CMK (cell line): ENCODE measurements around the gene XPR1.
"Not testable (repeated sequence)": the region's sequence is repeated elsewhere in the genome, so short reads cannot be mapped to it uniquely, and the experiment has no call there.

ENCODE experiments used
- DNase-seq: peaks from one replicate; pipeline ENCODE4 v3.0.0-alpha.2; 2010; ENCODE audit warnings: low read depth

XPR1 gene

DNA sequence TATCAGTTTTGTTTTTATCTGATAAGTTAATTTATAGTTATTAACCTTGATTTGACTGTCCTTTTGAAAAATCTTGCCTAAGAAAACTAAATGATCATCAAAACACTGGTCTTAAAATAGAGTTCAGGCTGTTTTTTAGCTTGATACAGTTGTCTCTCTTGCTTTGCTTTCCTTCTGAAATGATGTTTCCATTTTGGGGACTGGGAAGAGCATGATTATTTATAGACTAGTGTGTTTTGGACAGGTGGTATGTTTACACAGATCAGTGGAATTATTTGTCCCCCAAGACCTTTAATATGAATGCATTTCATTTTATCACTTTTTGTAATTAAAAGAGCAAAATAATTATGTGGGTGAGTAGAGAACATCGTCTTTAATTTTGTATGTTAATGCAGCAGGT, 90.8 kb downstream of the XPR1 start:
- no peak for DNase-seq

DNA sequence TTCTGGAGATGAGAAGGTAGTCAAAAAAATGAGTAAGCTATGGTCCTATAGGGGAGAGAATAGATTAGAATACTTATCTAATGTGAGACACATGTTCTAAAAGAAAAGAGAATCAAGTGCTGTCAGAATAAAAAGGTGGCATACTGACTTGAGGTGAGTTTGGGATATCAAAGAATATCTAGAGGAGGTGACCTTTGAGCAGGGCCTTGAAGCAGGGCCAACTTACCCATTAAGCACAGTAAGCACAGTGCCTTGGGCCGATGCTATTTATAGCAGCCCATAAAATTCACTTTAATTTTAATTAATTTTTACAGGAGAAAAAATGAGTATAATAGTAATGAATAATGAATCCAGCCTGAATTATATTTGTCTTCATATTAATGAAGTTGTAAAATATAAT, 92.2 kb downstream of the XPR1 start:
- DNase-seq, result no peak

DNA sequence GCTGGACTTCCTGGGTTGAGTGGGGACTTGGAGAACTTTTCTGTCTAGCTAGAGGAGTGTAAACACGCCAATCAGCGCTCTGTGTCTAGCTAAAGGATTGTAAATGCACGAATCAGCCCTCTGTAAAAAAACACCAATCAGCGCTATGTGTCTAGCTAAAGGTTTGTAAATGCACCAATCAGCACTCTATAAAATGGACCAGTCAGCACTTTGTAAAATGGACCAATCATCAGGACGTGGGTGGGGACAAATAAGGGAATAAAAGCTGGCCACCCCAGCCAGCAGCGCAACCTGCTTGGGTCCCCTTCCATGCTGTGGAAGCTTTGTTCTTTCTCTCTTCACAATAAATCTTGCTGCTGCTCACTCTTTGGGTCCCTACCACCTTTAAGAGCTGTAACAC, 94.2 kb downstream of the XPR1 start:
- DNase-seq, result not testable (repeated sequence)

DNA sequence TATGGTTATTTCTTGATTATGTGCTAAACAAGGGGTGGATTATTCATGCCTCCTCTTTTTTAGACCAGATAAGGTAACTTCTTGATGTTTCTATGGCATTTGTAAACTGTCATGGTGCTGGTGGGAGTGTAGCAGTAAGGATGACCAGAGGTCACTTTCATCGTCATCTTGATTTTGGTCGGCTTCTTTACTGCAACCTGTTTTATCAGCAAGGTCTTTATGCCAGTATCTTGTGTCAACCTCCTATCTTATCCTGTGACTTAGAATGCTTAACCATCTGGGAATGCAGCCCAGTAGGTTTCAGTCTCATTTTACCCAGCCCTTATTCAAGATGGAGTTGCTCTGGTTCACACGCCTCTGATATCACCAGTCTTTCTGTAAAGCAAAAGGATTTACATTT, 95.9 kb downstream of the XPR1 start:
- not testable (repeated sequence) for DNase-seq

DNA sequence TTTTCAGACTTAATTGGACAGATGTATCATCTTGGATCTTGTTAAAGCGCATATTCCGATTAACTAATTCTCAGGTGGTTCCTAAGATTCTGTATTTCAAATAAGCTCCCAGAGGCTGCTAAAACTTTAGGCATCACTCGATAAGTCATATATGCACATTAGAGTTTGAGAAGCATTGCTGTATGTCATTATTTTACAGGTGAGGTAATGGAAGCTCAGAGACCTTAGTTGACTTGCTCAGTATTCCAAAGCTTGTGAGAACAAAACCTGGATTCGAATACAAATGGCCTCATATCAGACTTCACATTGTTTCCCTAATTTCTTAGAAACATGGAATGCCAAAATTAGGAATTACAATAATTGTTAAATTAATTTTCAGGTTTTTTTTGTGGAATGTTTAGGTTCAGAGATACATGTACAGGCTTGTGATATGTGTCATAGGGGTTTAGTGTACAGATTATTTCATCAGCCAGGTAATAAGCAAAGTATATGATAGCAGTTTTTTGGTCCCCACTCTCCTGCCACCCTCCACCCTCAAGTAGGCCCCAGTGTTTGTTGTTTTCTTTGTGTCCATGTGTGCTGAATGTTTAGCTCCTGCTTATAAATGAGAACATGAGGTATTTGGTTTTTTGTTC, 96.8 kb downstream of the XPR1 start:
- no peak for DNase-seq

DNA sequence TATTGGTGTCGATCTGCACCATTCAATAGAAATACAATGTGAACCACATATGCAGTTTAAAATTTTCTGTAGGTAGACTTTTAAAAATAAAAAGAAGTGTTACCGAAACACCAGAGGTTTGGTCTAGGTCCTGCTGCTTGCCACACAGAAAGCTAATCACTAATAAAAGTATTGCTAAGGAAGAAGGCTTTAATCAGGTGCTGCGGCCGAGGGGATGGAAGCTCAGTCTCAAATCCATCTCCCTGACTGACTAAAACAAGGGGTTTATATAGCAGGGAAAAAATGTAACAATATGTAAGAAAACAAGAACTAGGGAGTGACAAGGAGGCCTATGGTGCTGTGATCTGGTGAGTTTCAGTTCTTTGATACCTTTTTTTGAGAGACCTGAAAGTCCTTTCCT, 99.3 kb downstream of the XPR1 start:
- DNase-seq, result no peak

DNA sequence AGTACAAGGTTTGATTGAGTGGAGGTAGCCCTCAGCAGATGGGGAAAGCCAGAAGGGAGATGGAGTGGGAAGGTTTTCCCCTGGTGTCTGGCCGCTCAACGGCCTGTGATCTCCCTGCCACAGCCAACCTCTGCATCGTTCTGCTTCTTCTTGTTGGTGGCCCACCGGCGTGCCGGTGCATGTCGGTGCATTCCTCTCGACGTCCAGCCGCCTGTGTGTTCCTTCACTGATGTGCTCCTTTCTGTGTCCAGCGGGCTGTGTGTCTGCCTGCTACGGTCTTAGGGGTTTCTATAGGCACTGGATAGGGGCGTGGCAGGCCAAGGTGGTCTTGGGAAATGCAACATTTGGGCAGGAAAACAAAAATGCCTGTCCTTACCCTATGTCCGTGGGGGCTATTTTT, 101.0 kb downstream of the XPR1 start:
- no peak for DNase-seq

DNA sequence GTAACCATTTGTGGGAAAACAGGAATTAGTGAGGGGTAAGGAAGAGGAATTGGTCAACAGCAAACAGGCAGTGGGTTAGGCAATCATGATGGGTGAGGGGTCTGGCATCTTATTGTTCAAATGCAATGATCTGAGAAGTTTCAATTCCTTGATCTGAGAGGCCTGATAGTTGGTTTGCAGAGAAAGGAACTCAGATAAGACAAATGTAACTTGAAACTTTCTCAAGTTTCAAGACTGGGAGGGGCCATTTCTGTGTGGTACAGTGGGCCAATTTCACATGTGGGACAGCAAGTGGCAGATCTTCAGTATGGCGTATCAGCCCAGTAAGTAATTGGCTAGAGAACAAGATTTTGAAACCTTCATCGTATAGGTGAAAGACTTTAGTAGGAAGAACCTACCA, 102.5 kb downstream of the XPR1 start:
- DNase-seq, result no peak

DNA sequence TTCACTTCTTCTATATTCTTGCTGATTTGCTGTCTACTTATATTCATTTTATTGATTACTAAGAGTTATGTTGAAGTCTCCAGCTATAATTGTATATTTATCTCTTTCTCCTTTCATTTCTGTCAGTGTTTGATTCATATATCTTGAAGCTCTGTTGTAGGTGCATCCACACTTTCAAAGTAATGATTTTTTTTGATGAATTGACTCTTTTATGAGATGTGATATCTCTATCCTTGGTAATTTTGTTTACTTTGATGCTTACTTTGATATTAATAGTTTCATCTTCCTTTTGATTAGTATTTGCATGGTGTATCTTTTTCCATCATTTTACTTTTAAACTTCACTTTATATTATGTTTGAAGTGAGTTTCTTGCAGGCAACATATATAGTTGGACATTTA, 110.8 kb downstream of the XPR1 start:
- DNase-seq, result no peak

DNA sequence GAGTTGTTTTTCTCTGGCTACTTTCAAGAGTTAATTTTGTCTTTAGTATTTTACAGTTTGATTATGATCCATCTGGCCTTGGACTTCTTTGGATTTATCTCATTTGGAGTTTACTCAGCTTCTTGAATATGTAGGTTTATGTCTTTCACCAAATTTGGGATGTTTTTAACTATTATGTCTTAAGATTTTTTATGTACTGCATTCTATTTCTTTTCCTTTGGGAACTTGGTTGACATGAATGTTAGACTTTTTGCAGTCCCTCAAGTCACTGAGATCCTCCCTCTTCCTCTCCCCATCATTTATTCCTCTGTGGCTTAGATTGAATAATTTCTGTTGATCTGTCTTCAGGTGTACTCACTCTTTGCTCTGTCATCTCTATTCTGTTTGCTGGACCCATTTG, 112.0 kb downstream of the XPR1 start:
- no peak for DNase-seq

DNA sequence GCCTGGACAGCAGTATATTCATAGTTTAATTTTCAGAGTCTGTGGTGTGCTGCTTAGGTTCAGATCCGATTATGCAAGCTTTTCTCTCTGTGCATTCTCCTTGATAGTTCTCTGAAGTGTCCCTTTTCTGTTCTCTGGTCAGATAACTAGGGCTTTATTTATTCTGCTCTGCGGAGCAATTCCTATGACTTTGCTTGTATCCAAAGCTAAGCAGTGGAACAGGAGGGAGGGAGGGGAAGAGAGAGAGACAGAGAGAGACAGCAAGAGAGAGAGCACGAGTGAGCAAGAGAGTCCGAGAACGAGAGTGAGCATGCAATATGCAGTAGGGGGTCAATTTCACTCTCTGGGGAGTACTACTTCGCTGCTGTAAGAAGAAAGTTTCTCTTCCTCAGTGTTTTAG, 113.3 kb downstream of the XPR1 start:
- no peak for DNase-seq

DNA sequence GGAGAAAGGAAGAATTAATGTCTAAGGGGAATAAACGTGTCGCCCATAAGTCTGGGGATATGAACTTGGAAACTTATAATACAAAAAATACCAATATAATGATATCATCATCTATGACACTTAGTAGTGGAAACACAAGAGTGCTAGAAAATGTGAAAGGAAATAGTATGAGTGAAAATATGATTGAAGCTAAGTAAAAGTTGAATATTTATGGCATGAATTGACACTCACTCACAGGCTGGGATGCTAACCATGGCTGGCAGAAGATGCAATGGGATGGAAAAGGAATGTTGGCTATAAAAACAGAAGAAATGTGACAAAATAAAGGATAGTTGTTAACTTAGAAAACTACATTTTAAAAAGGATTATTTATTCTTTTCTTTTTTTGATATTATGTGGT, 120.1 kb downstream of the XPR1 start:
- DNase-seq, result no peak

DNA sequence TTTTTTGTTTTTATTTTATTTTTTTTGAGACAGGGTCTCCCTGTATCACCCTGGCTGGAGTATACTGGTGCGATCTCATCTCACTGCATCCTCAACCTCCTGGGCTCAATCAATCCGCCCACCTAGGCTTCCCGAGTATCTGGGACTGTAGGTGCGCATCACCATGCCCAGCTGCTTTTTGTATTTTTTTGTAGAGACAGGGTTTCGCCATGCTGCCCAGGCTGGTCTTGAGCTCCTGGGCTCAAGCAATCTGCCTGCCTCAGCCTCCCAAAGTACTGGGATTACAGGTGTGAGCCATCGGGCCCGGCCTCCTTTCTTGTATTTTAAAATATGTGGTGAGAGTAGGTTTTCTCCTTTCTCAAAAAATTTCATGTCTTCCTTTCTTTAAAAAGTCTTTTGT, 122.6 kb downstream of the XPR1 start:
- DNase-seq, result no peak

DNA sequence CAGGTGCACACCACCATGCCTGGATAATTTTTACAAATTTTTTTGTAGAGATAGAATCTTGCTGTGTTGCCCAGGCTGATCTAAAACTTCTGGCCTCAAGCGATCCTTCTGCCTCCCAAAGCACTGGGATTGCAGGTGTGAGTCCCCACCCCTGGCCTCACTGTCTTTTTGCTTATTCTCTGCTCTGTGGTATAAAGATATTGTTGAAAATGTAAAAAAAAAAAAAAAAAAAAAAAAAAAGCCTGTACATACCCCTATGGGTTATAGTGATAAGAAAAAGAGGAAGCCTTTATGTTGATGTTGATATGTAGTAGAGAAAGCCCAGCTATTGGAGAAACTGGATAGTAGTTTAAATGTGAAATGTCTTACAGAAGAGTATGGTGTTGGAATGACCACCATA, 125.8 kb downstream of the XPR1 start:
- peak; percentile 33 for DNase-seq

DNA sequence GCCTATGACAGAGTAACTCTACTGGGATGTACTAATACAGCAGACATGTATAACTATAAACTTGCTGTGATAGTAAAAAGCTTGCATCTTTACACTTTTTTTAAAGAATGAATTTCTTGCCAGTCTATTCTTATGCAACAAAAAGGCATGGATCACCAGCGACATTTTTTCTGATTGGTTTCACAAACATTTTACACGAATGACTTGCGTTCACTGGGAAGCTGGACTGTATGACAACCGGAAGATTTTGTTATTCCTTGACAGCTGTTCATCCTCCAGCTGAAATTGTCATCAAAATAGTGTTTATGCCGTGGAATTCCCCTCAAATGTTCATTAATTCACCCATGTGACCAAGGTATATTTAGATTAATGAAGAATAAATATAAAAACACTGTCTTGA, 131.0 kb downstream of the XPR1 start:
- no peak for DNase-seq

DNA sequence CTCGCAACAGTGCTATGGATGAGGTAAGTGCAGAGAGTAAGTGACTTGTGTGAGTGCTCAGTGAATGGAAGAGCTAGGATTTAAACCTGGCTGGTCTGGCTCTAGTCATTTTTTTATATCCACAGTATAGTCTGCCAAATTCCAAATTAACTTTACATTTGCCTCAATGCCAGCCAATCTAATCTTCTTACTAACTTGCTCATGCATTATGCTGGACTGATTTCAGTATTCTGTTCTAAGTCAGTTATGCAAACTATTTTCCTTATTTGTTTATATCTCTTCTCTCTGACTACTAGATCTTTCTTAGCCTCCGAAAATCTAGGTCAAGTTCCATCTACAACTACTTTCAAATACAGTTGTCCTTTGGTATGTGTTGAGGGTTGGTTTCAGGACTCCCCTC, 133.3 kb downstream of the XPR1 start:
- no peak for DNase-seq

DNA sequence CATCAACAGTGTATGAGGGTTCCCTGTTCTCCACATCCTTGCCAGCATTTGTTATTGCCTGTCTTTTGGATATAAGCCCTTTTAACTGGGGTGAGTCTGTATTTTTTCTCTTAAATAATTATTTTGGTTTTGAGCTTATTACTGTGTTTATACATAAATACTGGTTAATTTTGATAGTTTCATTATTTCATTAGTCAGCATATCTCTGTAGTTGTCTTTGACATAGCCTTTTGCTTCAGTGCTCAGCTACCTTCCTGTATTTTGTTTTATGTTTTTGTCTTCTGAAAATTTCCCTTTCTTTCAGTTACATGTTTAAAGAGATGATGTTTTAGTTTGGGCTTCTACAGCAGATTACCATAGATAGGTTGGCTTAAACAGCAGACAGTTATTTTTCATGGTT, 138.1 kb downstream of the XPR1 start:
- no peak for DNase-seq

DNA sequence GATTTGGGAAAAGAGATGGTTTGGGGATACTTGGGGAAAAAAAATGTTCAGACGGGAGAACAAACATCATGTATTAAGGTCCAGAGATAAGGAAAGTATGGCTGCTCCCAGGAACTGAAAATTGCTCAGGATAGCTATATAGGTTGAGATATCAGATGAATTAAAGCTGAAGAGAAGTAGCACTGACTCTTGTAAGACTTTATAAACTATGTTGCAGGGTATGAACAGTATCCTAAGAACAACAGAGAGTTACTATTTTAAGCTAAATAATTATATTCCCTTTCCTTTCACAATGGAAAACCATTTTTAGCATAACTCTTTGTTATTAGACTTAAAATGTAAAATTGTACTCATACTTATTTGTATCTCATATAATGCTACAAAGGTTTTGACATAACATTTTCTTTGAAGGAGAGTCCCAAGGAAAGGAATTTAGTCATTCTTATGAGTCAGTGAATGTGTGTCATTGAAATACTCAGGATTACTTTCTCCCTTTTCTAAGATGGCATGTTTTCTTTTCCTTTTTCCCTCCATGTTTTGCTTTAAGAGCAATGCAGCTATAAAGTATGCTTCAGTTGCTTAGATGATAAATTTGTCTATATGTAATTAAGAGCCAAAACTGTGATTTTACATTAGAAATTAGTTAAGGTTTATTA, 141.5 kb downstream of the XPR1 start:
- DNase-seq, result no peak

DNA sequence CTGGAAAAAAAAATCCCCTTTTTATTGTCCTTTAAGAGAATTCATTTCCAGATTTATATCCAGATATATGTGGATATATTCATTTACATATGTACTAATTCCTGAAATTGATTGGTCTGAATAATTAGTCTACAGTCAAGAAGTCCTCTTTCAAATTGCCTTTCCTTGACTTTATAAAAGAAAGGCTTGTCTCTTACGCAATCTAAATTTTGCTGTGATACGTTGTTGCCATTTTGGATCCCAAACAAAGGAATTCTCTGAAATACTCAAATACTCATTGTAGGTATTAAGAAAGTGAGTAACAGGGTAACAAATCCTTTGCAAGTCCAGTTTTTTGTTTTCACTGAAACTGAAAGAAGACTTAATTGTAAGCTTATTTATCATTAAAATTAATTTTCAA, 144.0 kb downstream of the XPR1 start:
- DNase-seq, result no peak

DNA sequence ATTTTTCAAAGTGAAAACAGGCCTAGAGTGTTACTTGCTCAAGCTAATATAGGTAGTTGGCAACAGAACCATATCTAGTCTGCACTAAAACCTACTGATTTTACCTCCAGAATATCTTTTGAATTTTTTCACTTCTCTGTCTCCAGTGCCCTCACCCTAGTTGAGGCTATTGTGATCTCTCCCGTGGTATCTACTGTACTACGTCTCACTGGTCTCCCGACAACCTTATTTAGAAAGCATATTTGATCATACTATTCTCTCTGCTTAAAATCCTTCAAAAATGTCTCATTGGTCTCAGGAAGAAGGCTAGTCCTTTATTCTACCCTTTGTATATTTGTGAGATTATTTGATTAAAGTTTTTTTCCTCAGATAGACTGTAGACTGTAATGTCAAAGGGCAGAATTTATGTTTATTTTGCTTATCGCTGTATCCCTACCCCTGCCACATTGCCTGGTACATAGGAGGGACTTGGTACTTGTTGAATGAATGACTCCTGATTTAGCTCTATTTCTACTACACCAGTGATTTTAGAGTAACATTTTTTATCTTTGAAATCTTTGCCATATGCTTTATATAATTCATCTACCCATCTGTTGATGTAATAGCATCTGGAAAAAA, 145.4 kb downstream of the XPR1 start:
- no peak for DNase-seq

DNA sequence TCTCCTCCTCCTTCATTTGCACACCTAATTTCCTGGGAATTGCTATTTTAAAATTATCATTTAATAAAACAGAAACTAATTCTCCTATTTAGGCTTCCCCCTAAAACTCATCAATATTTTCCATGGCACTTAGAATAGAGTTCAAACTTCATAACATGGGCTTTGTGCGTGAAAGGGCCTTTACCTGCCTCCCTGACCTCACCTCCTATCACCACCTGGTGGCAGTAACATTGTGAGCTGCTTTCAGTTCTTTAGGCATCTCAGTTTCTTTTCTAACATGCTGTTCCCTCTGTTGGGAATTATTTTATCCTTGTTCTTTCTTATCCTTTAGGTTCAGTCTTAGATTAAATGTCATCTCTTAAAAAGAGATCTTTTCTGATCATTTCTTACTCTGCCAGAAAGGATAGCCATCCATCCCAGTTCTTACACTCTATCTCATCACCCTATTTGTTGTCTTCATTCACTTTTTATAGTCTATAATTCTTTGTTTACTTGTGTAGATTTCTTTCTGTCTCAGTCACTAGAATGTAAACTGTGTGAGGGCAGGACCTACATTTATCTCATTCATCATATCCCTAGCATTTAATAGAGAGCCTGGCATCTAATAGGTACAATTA, 147.1 kb downstream of the XPR1 start:
- DNase-seq, result no peak

DNA sequence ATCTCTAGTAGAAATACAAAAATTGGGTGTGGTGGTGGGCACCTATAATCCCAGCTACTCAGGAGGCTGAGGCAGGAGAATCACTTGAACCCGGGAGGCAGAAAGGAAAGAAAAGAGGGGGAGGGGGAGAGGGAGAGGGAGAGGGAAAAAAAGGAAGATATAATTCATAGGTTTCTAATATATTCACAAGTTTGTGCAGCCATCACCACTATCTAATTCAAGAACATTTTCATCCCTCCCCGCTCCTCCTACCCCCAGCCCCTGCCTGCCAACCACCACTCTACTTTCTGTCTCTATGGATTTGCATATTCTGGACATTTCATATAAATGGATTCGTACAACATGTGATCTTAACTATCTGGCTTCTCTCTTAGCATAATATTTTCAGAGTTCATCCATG, 147.8 kb downstream of the XPR1 start:
- no peak for DNase-seq

DNA sequence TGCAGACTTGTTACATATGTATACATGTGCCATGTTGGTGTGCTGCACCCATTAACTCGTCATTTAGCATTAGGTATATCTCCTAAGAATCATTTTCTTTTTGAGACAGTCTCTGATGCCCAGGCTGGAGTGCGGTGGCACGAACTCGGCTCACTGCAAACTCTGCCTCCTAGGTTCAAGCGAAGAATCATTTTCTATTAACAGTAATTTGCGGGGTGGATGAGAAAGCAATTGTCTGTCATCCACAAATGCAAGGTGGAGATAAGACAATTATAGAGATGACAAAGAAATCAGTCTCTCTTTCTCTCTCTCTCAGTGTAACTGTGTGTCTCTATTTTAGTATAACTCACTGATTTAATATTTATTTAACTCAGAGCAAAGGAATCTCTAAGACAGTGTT, 149.9 kb downstream of the XPR1 start:
- no peak for DNase-seq

DNA sequence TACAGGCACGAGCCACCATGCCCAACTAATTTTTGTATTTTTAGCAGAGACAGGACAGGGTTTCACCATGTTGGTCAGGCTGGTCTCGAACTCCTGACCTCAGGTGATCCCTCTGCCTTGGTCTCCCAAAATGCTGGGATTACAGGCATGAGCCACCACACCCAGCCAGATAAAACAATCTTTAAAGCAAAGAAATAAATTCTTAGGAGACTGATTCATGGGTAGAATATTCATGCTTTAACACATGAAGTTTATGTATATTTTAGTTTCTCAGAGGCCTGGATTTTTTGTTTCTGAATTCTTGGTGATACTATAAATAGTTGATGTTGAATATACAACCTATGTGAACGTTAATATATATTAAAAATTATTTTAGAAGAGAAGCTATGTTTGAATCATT, 153.5 kb downstream of the XPR1 start:
- no peak for DNase-seq
